Transverse colon (tissue), 4 donors: Measurements from ENCODE around the gene CRK.

Experiments
- EP300 ChIP-seq: sonication (generic); formaldehyde crosslinking; IDR thresholded peaks from one replicate; pipeline ENCODE4 v1.6.1; 2017; ENCODE audit warnings: antibody characterized with exemption, low read depth
- POLR2AphosphoS5 ChIP-seq, 3 donors: sonication (generic); formaldehyde crosslinking; IDR thresholded peaks; one replicate each; pipeline ENCODE4 v1.6.1; 2016; ENCODE audit warnings: antibody characterized with exemption in 3 of 3
- TF ChIP-seq, protein P1 (sequence below), 5 experiments: fragments of 200-600 bp in 3 of 5; fragments of 450-650 bp in 2 of 5; sonication (generic) in 3 of 5; IDR thresholded peaks; 1 replicate in 2 of 5; 2 replicates in 3 of 5; pipeline ENCODE4 v1.5.1; 2016 to 2017; ENCODE audit warnings: antibody characterized with exemption in 5 of 5, inconsistent platforms in 3 of 5, mild to moderate bottlenecking in 2 of 5, moderate library complexity in 1 of 5

DNA sequence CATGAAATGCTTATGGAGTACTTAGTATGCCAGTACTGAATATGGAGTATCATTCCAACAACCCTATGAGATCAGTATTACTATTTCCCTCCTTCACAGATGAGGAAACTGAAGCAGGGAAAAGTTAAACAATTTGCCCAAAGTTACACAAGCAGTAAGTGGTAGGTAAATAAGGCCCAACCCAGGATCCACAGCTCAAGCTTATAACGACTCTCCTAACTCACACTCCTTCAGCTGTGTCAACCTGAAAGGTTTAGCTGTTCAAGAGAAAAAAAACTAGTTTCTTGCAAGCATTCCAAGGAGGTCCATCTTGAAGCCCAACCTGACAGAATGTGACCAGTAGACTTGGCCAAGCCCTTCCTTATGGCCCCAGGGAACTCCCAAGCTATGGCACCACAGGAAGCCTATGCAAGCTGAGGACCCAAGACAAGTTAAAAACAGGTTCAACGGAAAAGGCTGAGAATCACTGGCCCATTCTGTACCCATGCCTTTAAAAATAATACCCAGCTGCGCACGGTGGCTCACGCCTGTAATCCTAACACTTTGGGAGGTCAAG, 6.5 kb downstream of the CRK start:
- TF ChIP-seq, protein P1, sequence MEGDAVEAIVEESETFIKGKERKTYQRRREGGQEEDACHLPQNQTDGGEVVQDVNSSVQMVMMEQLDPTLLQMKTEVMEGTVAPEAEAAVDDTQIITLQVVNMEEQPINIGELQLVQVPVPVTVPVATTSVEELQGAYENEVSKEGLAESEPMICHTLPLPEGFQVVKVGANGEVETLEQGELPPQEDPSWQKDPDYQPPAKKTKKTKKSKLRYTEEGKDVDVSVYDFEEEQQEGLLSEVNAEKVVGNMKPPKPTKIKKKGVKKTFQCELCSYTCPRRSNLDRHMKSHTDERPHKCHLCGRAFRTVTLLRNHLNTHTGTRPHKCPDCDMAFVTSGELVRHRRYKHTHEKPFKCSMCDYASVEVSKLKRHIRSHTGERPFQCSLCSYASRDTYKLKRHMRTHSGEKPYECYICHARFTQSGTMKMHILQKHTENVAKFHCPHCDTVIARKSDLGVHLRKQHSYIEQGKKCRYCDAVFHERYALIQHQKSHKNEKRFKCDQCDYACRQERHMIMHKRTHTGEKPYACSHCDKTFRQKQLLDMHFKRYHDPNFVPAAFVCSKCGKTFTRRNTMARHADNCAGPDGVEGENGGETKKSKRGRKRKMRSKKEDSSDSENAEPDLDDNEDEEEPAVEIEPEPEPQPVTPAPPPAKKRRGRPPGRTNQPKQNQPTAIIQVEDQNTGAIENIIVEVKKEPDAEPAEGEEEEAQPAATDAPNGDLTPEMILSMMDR (IDR thresholded peaks at IDR 0.05) = no peak
- no peak for TF ChIP-seq EP300
- no peak for TF ChIP-seq POLR2AphosphoS5 (IDR thresholded peaks at IDR 0.05)
